ENCODE results near the gene CD200R1L. TPM values are rescaled to one million over a fixed set of nuclear protein-coding genes. Genes with fewer than 3 reads are reported as not detected.
"Not testable (repeated sequence)": the region's sequence is repeated elsewhere in the genome, so short reads cannot be mapped to it uniquely, and the experiment has no call there.

CD200R1L gene
- total and polyA plus RNA-seq, 2 experiments from 2014 or later, result not detected

- not testable (repeated sequence) for DNase-seq (ENCODE audit: low spot score); H3K27ac Mint-ChIP-seq
Measured at GRCh38 chr3:112855074-112855473, 8.4 kb upstream of the CD200R1L start.

GRCh38 chr3:112848196-112848595, 1.5 kb upstream of the CD200R1L start:
- H3K36me3 Mint-ChIP-seq (ENCODE audit: low read depth), result no peaks in the 10 kb centered on the region

More at GRCh38 chr3:112855074-112855473, 8.4 kb upstream of the CD200R1L start:
- peaks cover 24% of the 10 kb centered on the region for H3K9me3 Mint-ChIP-seq
- H3K79me2 ChIP-seq (replicated peaks; ENCODE audit: insufficient read depth); H3K4me2 ChIP-seq; H3K4me3 ChIP-seq; H3K27me3 Mint-ChIP-seq (ENCODE audit: insufficient read depth, low read depth, poor library complexity); H3F3A ChIP-seq (replicated peaks; ENCODE audit: low read depth); H4K20me1 ChIP-seq (replicated peaks; ENCODE audit: insufficient read depth); H3K4me1 Mint-ChIP-seq; H3K4me3 Mint-ChIP-seq; H2AFZ ChIP-seq; H3K27ac ChIP-seq (ENCODE audit: low read depth); H3K4me1 ChIP-seq (ENCODE audit: insufficient read depth); H3K9me2 ChIP-seq (ENCODE audit: insufficient read depth); H3K36me3 ChIP-seq (ENCODE audit: insufficient read depth); H3K27me3 ChIP-seq (ENCODE audit: insufficient read depth); ATAC-seq: not testable (repeated sequence)
- peaks cover 13% of the 10 kb centered on the region for H3K36me3 Mint-ChIP-seq (ENCODE audit: low read depth)

More at GRCh38 chr3:112848196-112848595, 1.5 kb upstream of the CD200R1L start:
- H3K27me3 ChIP-seq (ENCODE audit: insufficient read depth), result no peaks in the 10 kb centered on the region
- H3F3A ChIP-seq (replicated peaks; ENCODE audit: low read depth), result no peaks in the 10 kb centered on the region
- no peak for TF ChIP-seq ETS1 (IDR thresholded peaks at IDR 0.05)
- no peak for TF ChIP-seq CTCF (conservative IDR thresholded peaks at IDR 0.05; ENCODE audit: low read depth in 2 of 2)
- TF ChIP-seq STAT1 (IDR thresholded peaks at IDR 0.05; ENCODE audit: unreplicated experiment), result no peak
- no peak for TF ChIP-seq CREB1 (CRISPR knock-in tag; IDR thresholded peaks at IDR 0.05; ENCODE audit: low read depth)
- no peak for TF ChIP-seq NANOG (IDR thresholded peaks at IDR 0.05; ENCODE audit: borderline replicate concordance)
- no peak for TF ChIP-seq ZNF462 (CRISPR knock-in tag; IDR thresholded peaks at IDR 0.05)
- no peak for TF ChIP-seq REST (IDR thresholded peaks at IDR 0.05; ENCODE audit: unreplicated experiment)
- TF ChIP-seq POLR2AphosphoS5 (IDR thresholded peaks at IDR 0.05; ENCODE audit: low read depth), result no peak
- Mint-ChIP-seq H3K27me3 (ENCODE audit: insufficient read depth, low read depth, poor library complexity) (peaks cover 3% of the 10 kb centered on the region), H3K4me1 (no peaks in the 10 kb centered on the region), H3K9me3 (peaks cover 5% of the 10 kb centered on the region; the same call in 1 of the 3 replicates), H3K27ac (no peak overlapping the region), H3K4me3 (no peak overlapping the region)
- H3K9me2 ChIP-seq (ENCODE audit: insufficient read depth), result no peaks in the 10 kb centered on the region; the same call in 1 of the 2 replicates
- ATAC-seq (no peak), DNase-seq (ENCODE audit: low spot score) (no peak)
- no peak overlapping the region for H3K4me2 ChIP-seq
- no peak overlapping the region for H3K27ac ChIP-seq (ENCODE audit: low read depth)
- no peak overlapping the region for H3K4me3 ChIP-seq
- H3K79me2 ChIP-seq (replicated peaks; ENCODE audit: insufficient read depth), result no peaks in the 10 kb centered on the region
- no peaks in the 10 kb centered on the region for H3K36me3 ChIP-seq (ENCODE audit: insufficient read depth)
- no peak overlapping the region for H2AFZ ChIP-seq
- no peaks in the 10 kb centered on the region for H3K4me1 ChIP-seq (ENCODE audit: insufficient read depth)
- H4K20me1 ChIP-seq (replicated peaks; ENCODE audit: insufficient read depth), result no peaks in the 10 kb centered on the region
